Caco-2 (cell line): Measurements from ENCODE around the gene CNFN. TPM values are rescaled to one million over a fixed set of nuclear protein-coding genes. Genes with fewer than 3 reads are reported as not detected.

Source experiments
- BruUV-seq: library from RNA; stranded (reverse); fragments of 400-500 nt; replicated peaks from 2 replicates; lab custom pipeline; 2021; lab: Mats Ljungman, UMichigan
- CTCF ChIA-PET: fragments of 300-600 bp; sonication (Branson Sonifier 250); formaldehyde crosslinking; loops from one replicate; lab custom pipeline; 2022; ENCODE audit warnings: antibody characterized with exemption; lab: Charles Lee
- POLR2A ChIA-PET: fragments of 300-600 bp; sonication (Branson Sonifier 250); formaldehyde crosslinking; loops from one replicate; lab custom pipeline; 2022; ENCODE audit warnings: antibody characterized with exemption; lab: Charles Lee
- DNase-seq, 2 experiments: peaks; one replicate each; pipeline versions ENCODE4 v3.0.0 to v3.0.0-alpha.2; 2020 to 2022
- H3K27me3 ChIP-seq: replicated peaks from 2 replicates; pipeline ENCODE4 v1.6.0; 2011; ENCODE audit warnings: low read length; ENCODE audit not compliant: control insufficient read depth, insufficient read depth
- H3K36me3 ChIP-seq: 2 replicates; pipeline ENCODE4 v1.5.1; 2011; ENCODE audit warnings: low read length; ENCODE audit not compliant: control insufficient read depth, insufficient read depth
- H3K4me1 ChIP-seq: fragments of 250-450 bp; sonication (Bioruptor Pico); 2 replicates; pipeline ENCODE4 v1.5.1; 2020; ENCODE audit warnings: mild to moderate bottlenecking
- H3K4me3 ChIP-seq: 2 replicates; pipeline ENCODE4 v1.5.1; 2011; ENCODE audit warnings: low read depth, mild to moderate bottlenecking, control low read depth, low read length
- H3K9me3 ChIP-seq: fragments of 250-450 bp; sonication (Bioruptor Pico); 2 replicates; pipeline ENCODE4 v1.5.1; 2020; ENCODE audit warnings: mild to moderate bottlenecking, moderate library complexity
- H3K27ac Mint-ChIP-seq: one replicate; pipeline ENCODE4 v1.8.0; 2022; ENCODE audit warnings: mixed read lengths; ENCODE audit not compliant: unreplicated experiment
- H3K27me3 Mint-ChIP-seq: one replicate; pipeline ENCODE4 v1.8.0; 2022; ENCODE audit warnings: mixed read lengths; ENCODE audit not compliant: insufficient read depth, unreplicated experiment
- H3K36me3 Mint-ChIP-seq: one replicate; pipeline ENCODE4 v1.8.0; 2022; ENCODE audit warnings: mild to moderate bottlenecking, mixed read lengths; ENCODE audit not compliant: insufficient read depth, unreplicated experiment
- H3K4me1 Mint-ChIP-seq: one replicate; pipeline ENCODE4 v1.8.0; 2022; ENCODE audit warnings: low read depth, mixed read lengths; ENCODE audit not compliant: unreplicated experiment
- H3K4me3 Mint-ChIP-seq: one replicate; pipeline ENCODE4 v1.8.0; 2022; ENCODE audit warnings: mild to moderate bottlenecking, moderate library complexity, mixed read lengths; ENCODE audit not compliant: unreplicated experiment
- H3K9me3 Mint-ChIP-seq: one replicate; pipeline ENCODE4 v1.8.0; 2022; ENCODE audit warnings: mixed read lengths; ENCODE audit not compliant: unreplicated experiment
- CTCF ChIP-seq, 2 experiments: fragments of 200-600 bp in 1 of 2; IDR thresholded peaks; 1 replicate in 1 of 2; 2 replicates in 1 of 2; pipeline versions ENCODE4 v1.5.1 to v1.8.0; 2011 to 2022; ENCODE audit warnings: antibody characterized with exemption in 1 of 2, control low read depth in 1 of 2, inconsistent platforms in 1 of 2, low read depth in 1 of 2, low read length in 1 of 2, mild to moderate bottlenecking in 1 of 2, moderate library complexity in 1 of 2; ENCODE audit not compliant: insufficient read depth in 1 of 2, severe bottlenecking in 1 of 2, unreplicated experiment in 1 of 2
- intact Hi-C: fragments of 100-400 bp; cut with micrococcal nuclease; formaldehyde crosslinking; loops from one replicate; pipeline ENCODE4 v1.10.0; 2022; ENCODE audit not compliant: unreplicated experiment
- total RNA-seq: library from RNA; stranded (reverse); gene quantifications from 2 replicates; pipeline ENCODE4 v1.2.3, GENCODE V29; 2022

Gene CNFN
- total RNA-seq, 1 experiment from 2014 or later = 4.1 TPM

- no peaks in the 10 kb centered on the region for H3K9me3 Mint-ChIP-seq
- H3K4me1 ChIP-seq = peaks cover 10% of the 10 kb centered on the region
- no peak for DNase-seq
- TF ChIP-seq CTCF (IDR thresholded peaks at IDR 0.05; ENCODE audit: insufficient read depth in 1 of 2, low read depth in 1 of 2, low read length in 1 of 2, severe bottlenecking in 1 of 2, unreplicated experiment in 1 of 2) = no peak
- intact Hi-C loops = no loop called here
- peak overlapping the region; percentile 8 for H3K27ac Mint-ChIP-seq
- H3K4me3 Mint-ChIP-seq = no peak overlapping the region
- no peaks in the 10 kb centered on the region; the same call in 1 of the 2 replicates for H3K36me3 ChIP-seq
- ChIA-PET CTCF (no interaction called here), POLR2A (no interaction called here)
- H3K27me3 Mint-ChIP-seq = no peaks in the 10 kb centered on the region
- H3K4me3 ChIP-seq = no peak overlapping the region
- H3K27me3 ChIP-seq = no peaks in the 10 kb centered on the region
- H3K36me3 Mint-ChIP-seq = peaks cover 14% of the 10 kb centered on the region
- no TSS peak for BruUV-seq
- peaks cover 7% of the 10 kb centered on the region for H3K4me1 Mint-ChIP-seq
- no peaks in the 10 kb centered on the region for H3K9me3 ChIP-seq
Observed at GRCh38 chr19:42353341-42354015, 36.6 kb downstream of the CNFN start.

- Mint-ChIP-seq H3K9me3 (no peaks in the 10 kb centered on the region), H3K27me3 (no peaks in the 10 kb centered on the region), H3K4me3 (no peak overlapping the region), H3K36me3 (peaks cover 7% of the 10 kb centered on the region), H3K27ac (no peak overlapping the region), H3K4me1 (peaks cover 2% of the 10 kb centered on the region)
- ChIA-PET POLR2A (no interaction called here), CTCF (no interaction called here)
- no peaks in the 10 kb centered on the region for H3K9me3 ChIP-seq
- DNase-seq = no peak
- no peaks in the 10 kb centered on the region for H3K27me3 ChIP-seq
- no TSS peak for BruUV-seq
- H3K36me3 ChIP-seq = no peaks in the 10 kb centered on the region; the same call in 1 of the 2 replicates
- no peak overlapping the region for H3K4me3 ChIP-seq
- intact Hi-C loops = no loop called here
- H3K4me1 ChIP-seq = peaks cover 1% of the 10 kb centered on the region; the same call in 1 of the 2 replicates
- TF ChIP-seq CTCF (IDR thresholded peaks at IDR 0.05; ENCODE audit: insufficient read depth in 1 of 2, low read depth in 1 of 2, low read length in 1 of 2, severe bottlenecking in 1 of 2, unreplicated experiment in 1 of 2) = no peak
Observed at GRCh38 chr19:42352301-42353259, 37.5 kb downstream of the CNFN start.

- Mint-ChIP-seq H3K27ac (no peak overlapping the region), H3K4me3 (no peak overlapping the region), H3K36me3 (peaks cover 7% of the 10 kb centered on the region), H3K4me1 (no peaks in the 10 kb centered on the region), H3K9me3 (no peaks in the 10 kb centered on the region), H3K27me3 (no peaks in the 10 kb centered on the region)
- no peak for DNase-seq
- intact Hi-C loops = no loop called here
- Histone ChIP-seq H3K36me3 (no peaks in the 10 kb centered on the region; the same call in 1 of the 2 replicates), H3K27me3 (no peaks in the 10 kb centered on the region), H3K4me1 (no peaks in the 10 kb centered on the region), H3K4me3 (no peak overlapping the region), H3K9me3 (no peaks in the 10 kb centered on the region)
- CTCF ChIA-PET = no interaction called here
- no peak for TF ChIP-seq CTCF (IDR thresholded peaks at IDR 0.05; ENCODE audit: insufficient read depth in 1 of 2, low read depth in 1 of 2, low read length in 1 of 2, severe bottlenecking in 1 of 2, unreplicated experiment in 1 of 2)
- no TSS peak for BruUV-seq
- POLR2A ChIA-PET = no interaction called here
Observed at GRCh38 chr19:42351079-42351735, 38.9 kb downstream of the CNFN start.
